HCT116 (cell line): ENCODE results near the gene RBFOX2. TPM values are rescaled to one million over a fixed set of nuclear protein-coding genes. Genes with fewer than 3 reads are reported as not detected.

Experiments
- ATAC-seq: fragments of 200-7000 bp; cut with Tn5 transposase; 2 replicates; pipeline ENCODE4 v1.9.1; 2020; ENCODE audit warnings: mild to moderate bottlenecking, moderate library complexity
- BruUV-seq: library from RNA; stranded (reverse); fragments of 400-500 nt; replicated peaks from 2 replicates; lab custom pipeline; 2021; lab: Mats Ljungman, UMichigan
- CTCF ChIA-PET: fragments of 300-600 bp; sonication (Branson Sonifier 250); formaldehyde crosslinking; loops from one replicate; lab custom pipeline; 2021; ENCODE audit warnings: antibody characterized with exemption; lab: Charles Lee
- POLR2A ChIA-PET: fragments of 300-600, 350-600 bp; sonication (Branson Sonifier 250); formaldehyde crosslinking; loops from one replicate; lab custom pipeline; 2021; ENCODE audit warnings: antibody characterized with exemption; lab: Charles Lee
- RAD21 ChIA-PET, 2 experiments: fragments of 300-600 bp; sonication (Branson Sonifier 250); formaldehyde crosslinking; loops; one replicate each; lab custom pipeline; 2023; ENCODE audit warnings: low total read pairs in 2 of 2; ENCODE audit not compliant: uncharacterized antibody in 2 of 2, unreplicated experiment in 2 of 2, low non-redundant PET in 1 of 2; lab: Charles Lee
- DNase-seq: peaks from one replicate; pipeline ENCODE4 v3.0.0-alpha.2; 2010; ENCODE audit warnings: low read depth, low spot score
- H2AFZ ChIP-seq: fragments of 200-600 bp; shearing (Covaris generic), sonication (generic); 2 replicates; pipeline ENCODE4 v1.6.1; 2017; ENCODE audit warnings: low read depth, mixed run types, mixed read lengths, antibody characterized with exemption, low read length; ENCODE audit not compliant: poor library complexity, severe bottlenecking
- H3K27ac ChIP-seq: 2 replicates; pipeline ENCODE4 v1.5.1; 2012; ENCODE audit warnings: low read depth, low read length
- H3K27me3 ChIP-seq: fragments of 200-600 bp; sonication (generic); 2 replicates; pipeline ENCODE4 v1.6.1; 2016; ENCODE audit warnings: mixed run types, low read length, mixed read lengths; ENCODE audit not compliant: insufficient read depth
- H3K36me3 ChIP-seq, 2 experiments: fragments of 200-500 bp in 1 of 2; fragments of 200-600 bp in 1 of 2; sonication (Bioruptor generic) in 1 of 2; sonication (generic) in 1 of 2; 2 replicates each; pipeline versions ENCODE4 v1.5.1 to v1.6.1; 2014 to 2016; ENCODE audit warnings: low read length in 2 of 2, inconsistent platforms in 1 of 2, mixed read lengths in 1 of 2, mixed run types in 1 of 2; ENCODE audit not compliant: insufficient read depth in 2 of 2, control insufficient read depth in 1 of 2
- H3K4me1 ChIP-seq, 2 experiments: fragments of 200-600 bp in 1 of 2; sonication (generic) in 1 of 2; 2 replicates each; pipeline versions ENCODE4 v1.5.1 to v1.6.1; 2012 to 2017; ENCODE audit warnings: low read length in 2 of 2, inconsistent platforms in 1 of 2, mild to moderate bottlenecking in 1 of 2, mixed read lengths in 1 of 2, mixed run types in 1 of 2, moderate library complexity in 1 of 2; ENCODE audit not compliant: insufficient read depth in 2 of 2, control insufficient read depth in 1 of 2
- H3K4me2 ChIP-seq: fragments of 200-600 bp; sonication (generic); 2 replicates; pipeline ENCODE4 v1.6.1; 2017; ENCODE audit warnings: mixed run types, low read length, mixed read lengths
- H3K4me3 ChIP-seq, 2 experiments: fragments of 200-600 bp in 1 of 2; sonication (generic) in 1 of 2; replicated peaks in 1 of 2; 2 replicates each; pipeline ENCODE4 v1.5.1; 2011 to 2016; ENCODE audit warnings: low read length in 2 of 2, control low read depth in 1 of 2, low read depth in 1 of 2, mild to moderate bottlenecking in 1 of 2, mixed read lengths in 1 of 2, mixed run types in 1 of 2
- H3K79me2 ChIP-seq: fragments of 200-600 bp; sonication (generic); 2 replicates; pipeline ENCODE4 v1.6.1; 2017; ENCODE audit warnings: mild to moderate bottlenecking, mixed run types, low read length, moderate library complexity, mixed read lengths; ENCODE audit not compliant: insufficient read depth
- H3K9ac ChIP-seq: fragments of 200-600 bp; sonication (generic); 2 replicates; pipeline ENCODE4 v1.6.1; 2016; ENCODE audit warnings: low read length, mixed read lengths
- H3K9me2 ChIP-seq: fragments of 200-600 bp; sonication (generic), shearing (Covaris generic); 2 replicates; pipeline ENCODE4 v1.6.1; 2017; ENCODE audit warnings: mixed run types, mild to moderate bottlenecking, moderate library complexity; ENCODE audit not compliant: insufficient read depth
- H3K9me3 ChIP-seq, 2 experiments: fragments of 200-500 bp in 1 of 2; fragments of 200-600 bp in 1 of 2; sonication (Bioruptor generic) in 1 of 2; sonication (generic) in 1 of 2; 2 replicates each; pipeline ENCODE4 v1.6.1; 2014 to 2017; ENCODE audit warnings: low read length in 2 of 2, mixed read lengths in 2 of 2, inconsistent platforms in 1 of 2, low read depth in 1 of 2, mild to moderate bottlenecking in 1 of 2, mixed run types in 1 of 2, moderate library complexity in 1 of 2; ENCODE audit not compliant: control insufficient read depth in 1 of 2, insufficient read depth in 1 of 2
- H4K20me1 ChIP-seq: fragments of 200-600 bp; sonication (generic), shearing (Covaris generic); 2 replicates; pipeline ENCODE4 v1.6.1; 2017; ENCODE audit warnings: mixed run types, mild to moderate bottlenecking, moderate library complexity; ENCODE audit not compliant: insufficient read depth
- ATF3 ChIP-seq: IDR thresholded peaks from 2 replicates; pipeline ENCODE4 v1.6.1; 2012
- CEBPB ChIP-seq: IDR thresholded peaks from 2 replicates; pipeline ENCODE4 v1.6.1; 2012; ENCODE audit warnings: low read depth
- ELF1 ChIP-seq: IDR thresholded peaks from 2 replicates; pipeline ENCODE4 v1.6.1; 2012; ENCODE audit warnings: low read depth, borderline replicate concordance
- EZH2phosphoT487 ChIP-seq: fragments of 200-600 bp; IDR thresholded peaks from 2 replicates; pipeline ENCODE4 v1.6.1; 2018; ENCODE audit warnings: antibody characterized with exemption, borderline replicate concordance
- POLR2A ChIP-seq: IDR thresholded peaks from 2 replicates; pipeline ENCODE4 v1.7.0; 2011; ENCODE audit warnings: borderline replicate concordance; ENCODE audit not compliant: insufficient read depth, insufficient read length; ENCODE audit errors: extremely low read depth
- POLR2AphosphoS5 ChIP-seq: IDR thresholded peaks from 2 replicates; pipeline ENCODE4 v1.6.1; 2011; ENCODE audit warnings: mild to moderate bottlenecking, low read depth, low read length, moderate library complexity
- REST ChIP-seq: IDR thresholded peaks from 2 replicates; pipeline ENCODE4 v1.6.1; 2012; ENCODE audit warnings: low read depth
- SIN3A ChIP-seq: IDR thresholded peaks from 2 replicates; pipeline ENCODE4 v1.6.1; 2012; ENCODE audit warnings: low read depth
- SP1 ChIP-seq: IDR thresholded peaks from 2 replicates; pipeline ENCODE4 v1.6.1; 2012; ENCODE audit warnings: low read depth
- TCF7L2 ChIP-seq: IDR thresholded peaks from 2 replicates; pipeline ENCODE4 v1.7.0; 2011; ENCODE audit warnings: borderline replicate concordance, inconsistent platforms; ENCODE audit not compliant: insufficient read depth, insufficient read length; ENCODE audit errors: extremely low read depth
- YY1 ChIP-seq: IDR thresholded peaks from 2 replicates; pipeline ENCODE4 v1.6.1; 2011; ENCODE audit warnings: low read length, low read depth, moderate library complexity, mild to moderate bottlenecking; ENCODE audit not compliant: insufficient replicate concordance; ENCODE audit errors: extremely low read depth
- ZBTB33 ChIP-seq: IDR thresholded peaks from 2 replicates; pipeline ENCODE4 v1.6.1; 2011; ENCODE audit warnings: mild to moderate bottlenecking, low read length, moderate library complexity; ENCODE audit not compliant: insufficient replicate concordance; ENCODE audit errors: extremely low read depth
- ZFX ChIP-seq: fragments of 450-650 bp; IDR thresholded peaks from 2 replicates; pipeline ENCODE4 v1.6.1; 2017
- ZNF274 ChIP-seq: fragments of 200-500 bp; sonication (Bioruptor generic); IDR thresholded peaks from 2 replicates; pipeline ENCODE4 v1.6.1; 2014; ENCODE audit warnings: mild to moderate bottlenecking, low read depth, low read length, inconsistent platforms
- intact Hi-C: fragments of 100-400 bp; cut with micrococcal nuclease; formaldehyde crosslinking; loops from 2 replicates; pipeline ENCODE4 v1.10.0; 2022
- total RNA-seq: library from RNA; stranded (reverse); gene quantifications from one replicate; pipeline ENCODE4 v1.2.1, GENCODE V29; 2021; ENCODE audit not compliant: unreplicated experiment

Gene RBFOX2
- total RNA-seq, 1 experiment from 2014 or later = 83.9 TPM

GRCh38 chr22:35752863-35753189, 275.8 kb downstream of the RBFOX2 start:
- ATAC-seq (no peak), DNase-seq (no peak)
- Histone ChIP-seq H3K36me3 (peaks cover 0 to 7% of the 10 kb centered on the region in 2 experiments; a peak in 3 of 4 replicates), H3K9me3 (no peaks in the 10 kb centered on the region), H2AFZ (no peak overlapping the region), H3K4me2 (no peak overlapping the region), H3K27me3 (no peaks in the 10 kb centered on the region), H3K9me2 (no peaks in the 10 kb centered on the region), H3K79me2 (no peaks in the 10 kb centered on the region; the same call in 1 of the 2 replicates), H3K9ac (no peak overlapping the region), H4K20me1 (no peaks in the 10 kb centered on the region; the same call in 1 of the 2 replicates), H3K27ac (no peak overlapping the region), H3K4me1 (no peaks in the 10 kb centered on the region), H3K4me3 (no peak overlapping the region)
- ChIA-PET RAD21 (no interaction called here), CTCF (interaction anchor here (0.7 kb wide), 1 partner anchor 178 kb away, joined by 3 read pairs; no protein-coding TSS in a partner anchor), POLR2A (no interaction called here)
- intact Hi-C loops = no loop called here
- TF ChIP-seq ZBTB33 (no peak), YY1 (no peak), CEBPB (no peak), SIN3A (no peak), ZNF274 (no peak), TCF7L2 (no peak), ATF3 (no peak), EZH2phosphoT487 (no peak), SP1 (no peak), POLR2A (no peak), POLR2AphosphoS5 (no peak), ELF1 (no peak), REST (no peak), ZFX (no peak)
- no TSS peak for BruUV-seq
